IMR-90 (cell line): Measurements from ENCODE around the gene TNS3. TPM values are rescaled to one million over a fixed set of nuclear protein-coding genes. Genes with fewer than 3 reads are reported as not detected.

Source experiments
- ATAC-seq: fragments of 200-7000 bp; cut with Tn5 transposase; 2 replicates; pipeline ENCODE4 v1.9.1; 2020; ENCODE audit warnings: low read depth, mild to moderate bottlenecking, moderate library complexity
- BruUV-seq: library from RNA; stranded (reverse); fragments of 400-500 nt; replicated peaks from 2 replicates; lab custom pipeline; 2021; lab: Mats Ljungman, UMichigan
- CTCF ChIA-PET: fragments of 300-600 bp; formaldehyde crosslinking; extraction: SDS; loops from one replicate; lab custom pipeline; 2021; ENCODE audit warnings: antibody characterized with exemption; lab: Yijun Ruan, JAX
- POLR2A ChIA-PET: fragments of 300-600 bp; sonication (Branson Sonifier 250); formaldehyde crosslinking; loops from one replicate; lab custom pipeline; 2022; ENCODE audit warnings: antibody characterized with exemption; ENCODE audit not compliant: unreplicated experiment; lab: Charles Lee
- DNase-seq: peaks from one replicate; pipeline ENCODE4 v3.0.0; 2013
- H2AFZ ChIP-seq: replicated peaks from 2 replicates; pipeline ENCODE3; 2013; ENCODE audit warnings: low read length, mild to moderate bottlenecking; ENCODE audit not compliant: poor library complexity
- H2AK5ac ChIP-seq: 2 replicates; pipeline ENCODE4 v1.6.1; 2013; ENCODE audit warnings: low read depth, low read length, inconsistent platforms
- H2AK9ac ChIP-seq: replicated peaks from 2 replicates; pipeline ENCODE3; 2013; ENCODE audit warnings: mild to moderate bottlenecking, low read depth, low read length, moderate library complexity; ENCODE audit not compliant: poor library complexity
- H2BK120ac ChIP-seq: 2 replicates; pipeline ENCODE4 v1.6.1; 2013; ENCODE audit warnings: low read depth, low read length, inconsistent platforms
- H2BK15ac ChIP-seq: 3 replicates; pipeline ENCODE4 v1.6.1; 2013; ENCODE audit warnings: low read depth, low read length, inconsistent platforms
- H2BK20ac ChIP-seq: 2 replicates; pipeline ENCODE4 v1.6.1; 2013; ENCODE audit warnings: low read depth, mild to moderate bottlenecking, inconsistent platforms, low read length, moderate library complexity
- H2BK5ac ChIP-seq: 2 replicates; pipeline ENCODE4 v1.6.1; 2013; ENCODE audit warnings: mild to moderate bottlenecking, low read depth, low read length, inconsistent platforms; ENCODE audit not compliant: poor library complexity, severe bottlenecking
- H3K14ac ChIP-seq: replicated peaks from 2 replicates; pipeline ENCODE4 v1.6.1; 2013; ENCODE audit warnings: low read depth, low read length, inconsistent platforms
- H3K18ac ChIP-seq: 2 replicates; pipeline ENCODE4 v1.6.1; 2013; ENCODE audit warnings: low read depth, low read length, control low read depth
- H3K23ac ChIP-seq: 2 replicates; pipeline ENCODE4 v1.6.1; 2013; ENCODE audit warnings: low read depth, low read length, inconsistent platforms
- H3K27ac ChIP-seq: 2 replicates; pipeline ENCODE4 v1.5.1; 2013; ENCODE audit warnings: mild to moderate bottlenecking, control low read depth, low read length; ENCODE audit not compliant: insufficient read depth
- H3K27me3 ChIP-seq: 2 replicates; pipeline ENCODE4 v1.6.1; 2013; ENCODE audit warnings: low read length; ENCODE audit not compliant: control insufficient read depth, insufficient read depth
- H3K36me3 ChIP-seq: 2 replicates; pipeline ENCODE4 v1.6.1; 2013; ENCODE audit warnings: low read length, mixed read lengths; ENCODE audit not compliant: control insufficient read depth, insufficient read depth
- H3K4ac ChIP-seq: 2 replicates; pipeline ENCODE4 v1.6.1; 2013; ENCODE audit warnings: low read depth, low read length, inconsistent platforms
- H3K4me1 ChIP-seq: 2 replicates; pipeline ENCODE4 v1.6.1; 2013; ENCODE audit warnings: low read length, mixed read lengths; ENCODE audit not compliant: control insufficient read depth, insufficient read depth
- H3K4me2 ChIP-seq: 2 replicates; pipeline ENCODE4 v1.6.1; 2013; ENCODE audit warnings: low read depth, mild to moderate bottlenecking, control low read depth, low read length, moderate library complexity
- H3K4me3 ChIP-seq: 2 replicates; pipeline ENCODE4 v1.5.1; 2013; ENCODE audit warnings: low read depth, mild to moderate bottlenecking, control low read depth, low read length, moderate library complexity; ENCODE audit not compliant: insufficient read depth
- H3K56ac ChIP-seq: 2 replicates; pipeline ENCODE4 v1.6.1; 2013; ENCODE audit warnings: low read length, inconsistent platforms; ENCODE audit not compliant: insufficient read depth; ENCODE audit errors: extremely low read depth
- H3K79me1 ChIP-seq, 2 experiments: 2 replicates each; pipeline ENCODE4 v1.6.1; 2013; ENCODE audit warnings: low read length in 2 of 2, inconsistent platforms in 1 of 2, low read depth in 1 of 2
- H3K9ac ChIP-seq: 2 replicates; pipeline ENCODE4 v1.6.1; 2013; ENCODE audit warnings: low read depth, low read length, control low read depth
- H3K9me1 ChIP-seq: 2 replicates; pipeline ENCODE4 v1.6.1; 2013; ENCODE audit warnings: low read length, inconsistent platforms; ENCODE audit not compliant: insufficient read depth
- H3K9me3 ChIP-seq: 2 replicates; pipeline ENCODE4 v1.6.1; 2013; ENCODE audit warnings: low read length; ENCODE audit not compliant: control insufficient read depth, insufficient read depth
- H4K20me1 ChIP-seq: 2 replicates; pipeline ENCODE4 v1.6.1; 2013; ENCODE audit warnings: low read length, inconsistent platforms; ENCODE audit not compliant: insufficient read depth
- H4K5ac ChIP-seq: 2 replicates; pipeline ENCODE4 v1.6.1; 2013; ENCODE audit warnings: mild to moderate bottlenecking, low read depth, low read length, control low read depth
- H4K8ac ChIP-seq, 2 experiments: 2 replicates each; pipeline ENCODE4 v1.6.1; 2013; ENCODE audit warnings: low read depth in 2 of 2, low read length in 2 of 2, control low read depth in 1 of 2, inconsistent platforms in 1 of 2
- H4K91ac ChIP-seq: 2 replicates; pipeline ENCODE4 v1.6.1; 2013; ENCODE audit warnings: low read depth, low read length, inconsistent platforms; ENCODE audit not compliant: insufficient read depth
- BHLHE40 ChIP-seq: fragments of 150-350 bp; IDR thresholded peaks from 2 replicates; pipeline ENCODE4 v1.6.1; 2016; ENCODE audit warnings: mild to moderate bottlenecking, low read depth, low read length
- CEBPB ChIP-seq: IDR thresholded peaks from 2 replicates; pipeline ENCODE4 v1.6.1; 2012; ENCODE audit warnings: low read depth, low read length, improper control_type of control experiment
- CTCF ChIP-seq: conservative IDR thresholded peaks from 2 replicates; pipeline ENCODE4 v1.5.1; 2012; ENCODE audit warnings: mild to moderate bottlenecking, low read depth, low read length, improper control_type of control experiment
- ELK1 ChIP-seq: fragments of 150-350 bp; IDR thresholded peaks from 2 replicates; pipeline ENCODE4 v1.6.1; 2016; ENCODE audit warnings: low read depth, mild to moderate bottlenecking, low read length, moderate library complexity, borderline replicate concordance
- MAZ ChIP-seq: IDR thresholded peaks from 2 replicates; pipeline ENCODE4 v1.6.1; 2012; ENCODE audit warnings: low read depth, mild to moderate bottlenecking, low read length, improper control_type of control experiment, moderate library complexity, borderline replicate concordance
- RAD21 ChIP-seq: IDR thresholded peaks from 2 replicates; pipeline ENCODE4 v1.6.1; 2012; ENCODE audit warnings: low read length, improper control_type of control experiment
- RCOR1 ChIP-seq: IDR thresholded peaks from 2 replicates; pipeline ENCODE4 v1.6.1; 2012; ENCODE audit warnings: mild to moderate bottlenecking, low read length, improper control_type of control experiment; ENCODE audit not compliant: insufficient replicate concordance
- RFX5 ChIP-seq: IDR thresholded peaks from 2 replicates; pipeline ENCODE4 v1.8.0; 2012; ENCODE audit warnings: low read depth, mild to moderate bottlenecking, low read length, moderate library complexity
- SMC3 ChIP-seq: fragments of 150-350 bp; IDR thresholded peaks from 2 replicates; pipeline ENCODE4 v1.6.1; 2016; ENCODE audit warnings: low read depth, mild to moderate bottlenecking, antibody characterized with exemption, low read length, moderate library complexity
- WGBS, 2 experiments: methylation state at CpG; one replicate each; pipeline versions ENCODE4 v1.1.5 to v1.1.7; 2013; ENCODE audit warnings: missing lambda C conversion rate in 2 of 2; ENCODE audit not compliant: insufficient read length in 1 of 2; ENCODE audit errors: extremely low coverage in 2 of 2; 5-methylcytosine and 5-hydroxymethylcytosine counted together
- dilution Hi-C: fragments of 300-500 bp; cut with HindIII; formaldehyde crosslinking; loops from one replicate; pipeline ENCODE4 v1.14.3; 2018; ENCODE audit warnings: low sequenced_read_pairs; ENCODE audit not compliant: unreplicated experiment
- in situ Hi-C: fragments of 300-500 bp; cut with MboI; formaldehyde crosslinking; loops from 3 replicates; pipeline ENCODE4 v1.14.3; 2019; ENCODE audit warnings: low sequenced_read_pairs, inconsistent platforms, mixed read lengths
- intact Hi-C: fragments of 100-400 bp; cut with micrococcal nuclease; formaldehyde crosslinking; loops from 2 replicates; pipeline ENCODE4 v1.10.0; 2022
- polyA plus RNA-seq, 3 experiments: library from polyadenylated mRNA; depleted of rRNA; stranded (reverse); fragments of >200 nt; gene quantifications; 2 replicates each; pipeline ENCODE4 v1.2.3, GENCODE V29; 2012; ENCODE audit warnings: low replicate concordance in 1 of 3
- total RNA-seq: library from RNA; depleted of rRNA; stranded (reverse); fragments of >200 nt; gene quantifications from 2 replicates; pipeline ENCODE4 v1.2.3, GENCODE V29; 2012

Gene TNS3
- total and polyA plus RNA-seq, 2 of the 4 experiments (the other 2 are of a cell fraction) = 64.3 to 79.2 TPM

- in situ Hi-C loops = no loop called here
- no peaks in the 10 kb centered on the region for H3K9me1 ChIP-seq
- no peak overlapping the region for H3K14ac ChIP-seq
- no peak overlapping the region for H3K4ac ChIP-seq
- no peak overlapping the region for H3K4me2 ChIP-seq
- no peak overlapping the region for H4K91ac ChIP-seq
- no peak overlapping the region for H2BK15ac ChIP-seq
- H2BK120ac ChIP-seq = no peak overlapping the region
- H2BK20ac ChIP-seq = no peak overlapping the region
- no peaks in the 10 kb centered on the region for H4K20me1 ChIP-seq
- H3K9ac ChIP-seq = no peak overlapping the region
- H3K36me3 ChIP-seq = no peaks in the 10 kb centered on the region
- no peak overlapping the region for H3K27ac ChIP-seq
- CTCF ChIA-PET = no interaction called here
- H3K4me1 ChIP-seq = no peaks in the 10 kb centered on the region
- no peak for ATAC-seq
- no peaks in the 10 kb centered on the region for H3K9me3 ChIP-seq
- H2AFZ ChIP-seq = no peak overlapping the region
- H3K79me1 ChIP-seq = no peaks in the 10 kb centered on the region
- no peak overlapping the region for H2AK9ac ChIP-seq
- no peak overlapping the region for H3K23ac ChIP-seq
- DNase-seq = no peak
- no peak overlapping the region for H3K56ac ChIP-seq
- H3K27me3 ChIP-seq = peaks cover 11% of the 10 kb centered on the region
- H2BK5ac ChIP-seq = no peak overlapping the region
- TF ChIP-seq RAD21 = no peak
- TF ChIP-seq BHLHE40 = no peak
- no peak for TF ChIP-seq RFX5
- TF ChIP-seq CTCF = no peak
- TF ChIP-seq MAZ = no peak
- TF ChIP-seq ELK1 = no peak
- TF ChIP-seq CEBPB = no peak
- TF ChIP-seq RCOR1 = no peak
- no peak for TF ChIP-seq SMC3
- 79% methylated on average over 6 of the region's 10 CpGs; no CpG with 5 or more reads in 1 of the 2 experiments for WGBS, 2 experiments
- no peak overlapping the region for H4K5ac ChIP-seq
- H3K18ac ChIP-seq = no peak overlapping the region
- BruUV-seq = no TSS peak
- no peak overlapping the region for H3K4me3 ChIP-seq
- H4K8ac ChIP-seq = no peak overlapping the region
- dilution Hi-C loops = no loop called here
- intact Hi-C loops = no loop called here
- no peak overlapping the region for H2AK5ac ChIP-seq
- POLR2A ChIA-PET = interaction anchor here (0.7 kb wide), 1 partner anchor 159 kb away, joined by 6 read pairs; no protein-coding TSS in a partner anchor
These were observed 340.5 kb downstream of the TNS3 start for GRCh38 chr7:47241112-47242065.
